Renal cortical epithelial cell (primary cell): ENCODE results near the gene RAB38. TPM values are rescaled to one million over a fixed set of nuclear protein-coding genes. Genes with fewer than 3 reads are reported as not detected.

Experiments
- DNase-seq: peaks from one replicate; pipeline ENCODE4 v3.0.0-alpha.2; 2011; ENCODE audit warnings: low read depth
- total RNA-seq: library from RNA; depleted of rRNA; stranded (reverse); fragments of >200 nt; gene quantifications from 2 replicates; pipeline ENCODE4 v1.2.3, GENCODE V29; 2014

The RAB38 gene
- total RNA-seq, 1 donor from 2014 or later: 10.7 TPM

GRCh38 chr11:88103337-88104206 lies 71.7 kb downstream of the RAB38 start:
- peak; percentile 88 for DNase-seq

DNA sequence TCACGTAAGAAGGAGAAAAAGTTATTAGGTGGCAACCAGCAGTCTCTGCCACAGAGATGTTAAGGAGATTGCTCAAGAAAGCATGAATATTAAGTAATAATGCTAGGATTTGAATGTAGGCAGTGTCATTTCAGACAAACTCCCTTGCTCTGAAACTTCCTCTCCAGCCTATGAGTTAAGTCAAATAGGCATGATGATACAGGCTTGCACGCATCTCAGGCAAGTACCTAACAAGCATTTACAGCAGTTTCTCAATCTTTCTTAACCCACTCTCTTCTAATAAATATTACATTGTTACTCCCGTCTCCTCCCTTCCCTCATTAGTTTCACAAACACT lies 72.7 kb downstream of the RAB38 start:
- peak; percentile 78 for DNase-seq

GRCh38 chr11:88101881-88102597 lies 73.2 kb downstream of the RAB38 start:
- DNase-seq: peak; percentile 69

- peak; percentile 37 for DNase-seq
These were observed 75.1 kb downstream of the RAB38 start for GRCh38 chr11:88100151-88100550.

DNA sequence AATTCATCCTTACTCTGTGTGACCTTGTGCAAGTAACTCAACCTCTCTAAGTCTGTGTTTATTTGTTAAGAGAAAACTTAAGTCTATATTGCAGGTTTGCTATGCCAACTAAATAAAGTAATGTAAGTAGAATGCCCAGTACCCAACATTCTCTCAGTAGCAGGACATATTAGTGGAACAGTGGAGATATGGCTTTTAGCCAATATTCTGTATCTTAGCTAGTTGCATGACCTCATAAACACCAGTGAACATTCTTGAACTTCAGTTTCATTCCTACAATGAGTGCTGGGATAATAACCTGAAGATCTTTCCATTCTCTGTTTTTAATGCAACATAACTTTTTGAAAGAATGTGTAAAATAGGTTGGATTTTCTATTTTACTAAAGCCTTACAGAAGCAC lies 77.0 kb downstream of the RAB38 start:
- DNase-seq: peak; percentile 44

DNA sequence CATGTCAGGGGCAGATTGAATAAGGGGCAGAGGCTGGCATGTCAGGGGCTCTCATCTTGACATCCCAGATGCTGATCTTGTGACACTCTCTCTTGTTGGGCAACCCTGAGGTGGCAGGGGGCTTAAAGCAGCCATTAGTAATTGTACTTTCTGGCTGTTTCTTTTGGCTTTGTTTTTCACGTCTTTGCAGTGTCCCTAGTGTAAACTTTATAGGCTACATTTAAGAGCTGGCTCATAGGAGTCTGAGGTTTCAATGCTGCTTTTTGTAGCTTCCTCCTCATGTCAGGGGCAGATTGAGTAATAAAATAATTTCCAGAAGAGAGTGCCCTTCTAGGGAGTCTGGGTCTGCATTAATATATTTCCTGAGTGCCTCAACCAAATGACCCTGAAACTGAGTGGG lies 86.1 kb downstream of the RAB38 start:
- DNase-seq: no peak

- no peak for DNase-seq
These were observed 87.9 kb downstream of the RAB38 start for GRCh38 chr11:88087337-88087736.

GRCh38 chr11:88086297-88086696 lies 88.9 kb downstream of the RAB38 start:
- no peak for DNase-seq

- no peak for DNase-seq
These were observed 104.8 kb downstream of the RAB38 start for GRCh38 chr11:88070437-88070836.

DNA sequence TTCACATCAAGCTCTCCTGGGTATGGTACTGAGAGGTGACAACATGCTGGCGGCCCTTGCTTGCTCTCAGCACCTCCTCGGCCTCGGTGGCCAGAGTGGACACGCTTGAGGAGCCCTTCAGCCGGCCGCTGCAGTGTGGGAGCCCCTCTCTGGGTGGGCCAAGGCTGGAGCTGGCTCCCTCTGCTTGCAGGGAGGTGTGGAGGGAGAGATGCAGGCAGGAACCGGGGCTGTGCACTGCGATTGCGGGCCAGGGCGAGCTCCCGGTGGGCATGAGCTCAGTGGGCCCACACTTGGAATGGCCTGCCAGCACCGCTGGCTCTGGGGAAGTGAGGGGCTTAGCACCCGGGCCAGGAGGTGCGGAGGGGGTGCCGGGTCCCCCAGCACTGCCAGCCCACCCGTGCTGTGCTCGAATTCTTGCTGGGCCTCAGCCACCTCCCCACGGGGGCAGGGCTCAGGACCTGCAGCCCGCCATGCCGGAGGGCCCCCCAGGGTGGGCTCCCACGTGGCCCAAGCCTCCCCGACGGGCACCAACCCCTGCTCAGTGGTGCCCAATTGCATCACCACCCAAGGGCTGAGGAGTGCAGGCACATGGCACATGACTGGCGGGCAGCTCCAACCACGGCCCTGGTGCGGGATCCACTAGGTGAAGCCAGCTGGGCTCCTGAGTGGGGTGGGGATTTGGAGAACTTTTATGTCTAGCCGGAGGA lies 106.2 kb downstream of the RAB38 start:
- DNase-seq: no peak

DNA sequence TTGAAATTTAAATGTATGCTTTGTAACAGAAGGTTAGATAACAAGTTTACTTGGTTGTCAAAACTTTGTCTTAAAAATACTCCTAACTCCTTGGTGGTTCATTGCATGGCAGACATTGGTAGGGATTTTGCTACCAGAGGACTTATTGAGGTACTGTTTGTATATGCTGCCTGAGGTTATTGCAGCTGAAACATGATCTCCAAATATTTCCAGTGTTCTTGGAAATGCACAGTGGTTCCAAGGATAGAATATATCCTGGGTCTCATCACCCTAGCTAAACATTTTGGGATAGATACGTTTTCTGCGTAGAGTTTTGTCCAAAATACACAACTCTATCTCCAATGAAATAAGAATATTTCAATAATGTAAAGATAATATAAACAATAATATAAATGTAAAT lies 109.2 kb downstream of the RAB38 start:
- no peak for DNase-seq

GRCh38 chr11:88064097-88064705 lies 111.0 kb downstream of the RAB38 start:
- no peak for DNase-seq

Other genes with a start within 250 kb of the RAB38 start
- 161 and 264 TPM in 2 replicates for gene CTSC, start 162.3 kb upstream of the RAB38 start, total RNA-seq